ENCODE results near the gene CHST4.

DNA sequence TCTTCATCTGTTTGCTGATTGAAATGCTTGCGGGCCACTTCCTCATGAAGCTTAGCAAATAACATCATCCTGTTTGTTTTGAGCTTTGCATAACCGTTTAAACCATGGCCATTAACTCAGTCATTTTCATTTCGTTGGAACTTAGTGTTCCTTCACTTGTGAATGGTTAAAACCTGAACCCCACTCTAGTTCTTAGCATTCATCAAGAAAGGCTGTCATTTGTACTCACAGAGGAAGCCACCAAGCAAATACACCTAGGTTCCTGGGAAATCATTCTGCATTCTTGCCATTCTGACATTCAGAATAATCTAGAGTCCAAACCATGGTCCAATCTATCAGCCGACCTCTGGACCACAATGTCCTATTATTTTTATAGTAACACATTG lies 59.1 kb downstream of the CHST4 start:
- TF ChIP-seq POLR2A (IDR thresholded peaks at IDR 0.05; ENCODE audit: low read length) = no peak
- TF ChIP-seq KDM1A (IDR thresholded peaks at IDR 0.05; ENCODE audit: low read depth) = no peak

Data from A549 (cell line).